GM20431 (cell line): ENCODE data around the gene QSER1.
"Not testable (repeated sequence)": the region's sequence is repeated elsewhere in the genome, so short reads cannot be mapped to it uniquely, and the experiment has no call there.

Source experiments
- in situ Hi-C: fragments of 300-500 bp; cut with MseI, MboI; formaldehyde crosslinking; loops from one replicate; pipeline ENCODE4 v1.15.0; 2020; ENCODE audit warnings: low sequenced_read_pairs; ENCODE audit not compliant: unreplicated experiment

Gene QSER1

DNA sequence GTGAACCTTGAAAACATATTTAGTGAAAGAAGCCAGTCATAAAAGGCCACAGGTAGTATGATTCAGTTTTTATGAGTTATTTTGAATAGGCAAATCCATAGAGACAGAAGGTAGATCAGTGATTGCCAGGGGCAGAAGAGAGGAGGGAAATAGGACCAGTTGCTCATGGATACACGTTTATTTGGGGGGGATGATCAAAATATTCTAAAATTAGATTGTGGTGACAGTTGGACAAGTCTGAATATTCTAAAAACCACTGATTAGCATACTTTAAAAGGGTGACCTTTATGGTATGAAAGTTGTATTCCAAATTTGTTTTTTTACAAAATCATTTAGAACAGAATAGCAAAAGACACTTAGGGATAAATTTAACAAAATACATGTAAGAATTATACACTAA is 28.6 kb downstream of the QSER1 start:
- in situ Hi-C loops, result no loop called here

DNA sequence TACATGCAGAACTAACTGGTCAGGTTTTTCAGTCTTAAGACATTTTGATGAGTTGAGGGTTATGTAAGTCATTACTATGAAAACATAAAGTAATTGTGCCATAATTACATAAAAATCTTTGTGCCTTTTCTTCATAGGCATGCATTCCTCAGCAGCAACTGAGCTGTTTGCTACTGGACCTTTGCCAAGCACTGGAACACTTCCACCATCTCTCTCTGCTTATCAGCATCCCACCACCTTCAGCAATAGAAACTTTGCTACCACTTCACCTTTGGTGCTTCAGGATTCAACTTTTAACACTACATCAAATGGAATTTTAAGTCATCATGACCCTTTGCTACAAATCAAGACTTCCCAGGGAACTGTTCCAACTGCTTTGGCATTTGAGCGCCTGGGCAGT is 39.0 kb downstream of the QSER1 start:
- in situ Hi-C loops, result no loop called here

DNA sequence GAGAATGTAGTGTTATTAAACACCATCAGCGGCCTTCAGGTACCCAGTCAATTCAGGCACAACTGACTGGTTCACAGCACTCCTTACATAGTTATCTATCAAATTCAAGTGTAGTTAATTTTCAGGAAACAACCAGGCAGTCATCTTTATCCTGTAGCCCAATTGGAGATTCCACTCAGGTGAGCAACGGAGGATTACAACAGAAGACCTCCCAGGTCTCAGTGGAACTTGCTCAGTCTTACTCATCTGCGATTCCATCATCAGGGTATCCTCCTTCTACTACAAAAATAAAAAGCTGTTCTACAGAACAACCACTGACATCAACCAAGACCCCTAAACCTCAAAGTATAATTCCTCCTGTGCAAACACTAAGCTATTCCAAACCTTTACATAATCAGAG is 39.6 kb downstream of the QSER1 start:
- in situ Hi-C loops, result no loop called here

DNA sequence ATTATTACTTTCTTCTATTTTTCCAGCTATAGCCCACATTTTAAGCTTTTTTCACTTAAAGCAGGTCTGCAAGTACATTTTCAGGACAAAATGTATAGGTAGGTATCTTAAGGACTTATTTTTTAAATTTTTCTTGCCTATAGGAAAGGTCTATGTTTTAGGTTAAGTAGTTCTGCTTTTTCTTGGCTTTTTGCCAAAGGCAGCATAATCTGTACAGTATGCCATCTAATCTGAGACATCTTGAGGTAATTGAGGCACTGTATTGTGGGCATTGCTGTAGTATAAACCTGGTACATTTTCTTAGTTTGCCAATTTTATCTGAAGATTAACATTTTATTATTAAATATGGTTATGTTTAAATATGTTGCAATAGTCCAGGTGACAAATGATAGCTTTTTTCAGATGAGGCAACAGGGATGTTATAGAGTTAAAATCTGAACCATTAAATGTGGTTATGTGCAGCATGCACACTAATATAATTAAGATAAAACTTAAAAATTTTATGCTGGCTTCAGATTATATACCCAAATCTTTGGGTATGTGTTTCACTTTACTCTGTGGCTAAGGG is 42.9 kb downstream of the QSER1 start:
- in situ Hi-C loops, result no loop called here

DNA sequence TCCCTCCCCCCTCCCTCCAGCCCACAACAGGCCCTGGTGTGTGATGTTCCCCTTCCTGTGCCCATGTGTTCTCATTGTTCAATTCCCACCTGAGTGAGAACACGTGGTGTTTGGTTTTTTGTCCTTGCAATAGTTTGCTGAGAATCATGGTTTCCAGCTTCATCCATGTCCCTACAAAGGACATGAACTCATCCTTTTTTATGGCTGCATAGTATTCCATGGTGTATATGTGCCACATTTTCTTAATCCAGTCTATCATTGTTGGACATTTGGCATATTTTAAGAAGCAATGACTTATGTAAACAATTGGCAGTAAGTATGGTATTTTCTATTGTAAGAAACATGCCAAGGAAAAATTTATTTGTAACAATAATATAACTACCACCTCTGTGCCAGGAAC is 43.6 kb downstream of the QSER1 start:
- in situ Hi-C loops, result not testable (repeated sequence)

- in situ Hi-C loops, result not testable (repeated sequence)
These were observed 44.7 kb downstream of the QSER1 start for GRCh38 chr11:32937283-32937682.

- in situ Hi-C loops, result no loop called here
These were observed 46.4 kb downstream of the QSER1 start for GRCh38 chr11:32939046-32939445.

- in situ Hi-C loops, result no loop called here
These were observed 47.3 kb downstream of the QSER1 start for GRCh38 chr11:32939866-32940265.

DNA sequence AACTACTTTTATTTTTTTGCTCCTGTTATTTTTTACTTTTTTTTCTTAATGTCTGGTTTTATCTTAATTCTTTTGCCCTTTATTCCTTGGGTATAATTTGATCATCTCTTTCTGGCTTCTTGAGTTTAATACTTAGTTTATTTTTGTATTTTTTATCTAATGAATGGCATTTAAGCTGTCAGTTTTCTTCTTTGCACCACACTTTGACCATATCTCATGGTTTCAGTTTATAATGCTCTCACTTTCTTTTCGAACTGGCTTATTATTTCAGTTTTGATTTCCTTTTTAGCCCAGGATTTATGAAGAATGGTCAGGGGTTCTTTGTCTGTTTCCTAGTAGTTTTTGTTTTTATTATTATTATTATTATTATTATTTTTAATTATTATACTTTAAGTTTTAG is 48.3 kb downstream of the QSER1 start:
- in situ Hi-C loops, result no loop called here

- in situ Hi-C loops, result no loop called here
These were observed 55.4 kb downstream of the QSER1 start for GRCh38 chr11:32947978-32948377.

- in situ Hi-C loops, result no loop called here
These were observed 57.1 kb downstream of the QSER1 start for GRCh38 chr11:32949739-32950138.

DNA sequence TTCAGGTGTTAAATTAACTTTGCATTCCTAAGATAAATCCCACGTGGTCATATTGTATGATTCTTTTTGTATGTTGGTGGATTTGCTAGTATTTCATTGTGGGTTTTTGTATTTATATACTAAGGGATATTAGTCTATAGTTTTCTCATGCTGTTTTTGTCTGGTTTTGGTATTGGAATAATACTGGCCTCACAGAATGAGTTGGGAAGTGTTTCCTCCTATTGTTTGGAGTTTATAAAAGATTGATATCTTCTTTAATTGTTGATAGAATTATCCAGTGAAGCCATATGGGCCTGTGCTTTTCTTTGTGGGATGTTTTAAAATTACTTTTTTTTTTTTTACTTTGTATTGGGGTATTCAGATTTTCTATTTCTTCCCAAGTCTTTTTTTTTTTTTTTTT is 59.8 kb downstream of the QSER1 start:
- in situ Hi-C loops, result no loop called here

DNA sequence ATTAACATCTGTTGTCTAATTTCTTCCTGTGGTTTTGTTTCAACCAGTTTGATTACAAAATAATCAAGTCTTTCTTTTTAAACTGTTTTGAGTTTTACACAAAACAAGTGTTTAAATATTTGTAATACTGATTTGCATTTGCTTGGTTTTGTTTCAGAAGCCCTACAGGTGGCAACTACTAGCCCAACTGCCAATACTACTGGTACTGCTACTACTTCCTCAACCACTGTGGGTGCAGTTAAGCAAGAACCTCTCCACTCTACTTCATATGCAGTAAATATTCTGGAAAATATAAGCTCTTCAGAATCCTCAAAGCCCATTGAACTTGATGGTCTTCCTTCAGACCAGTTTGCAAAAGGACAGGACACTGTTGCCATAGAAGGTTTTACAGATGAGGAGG is 61.1 kb downstream of the QSER1 start:
- in situ Hi-C loops, result no loop called here

- in situ Hi-C loops, result loop anchor here (10.0 kb wide), 1 partner anchor 104 kb away; no protein-coding TSS in a partner anchor
These were observed 68.0 kb downstream of the QSER1 start for GRCh38 chr11:32960553-32961164.

GRCh38 chr11:32962016-32962415 is 69.4 kb downstream of the QSER1 start:
- in situ Hi-C loops, result loop anchor here (10.0 kb wide), 1 partner anchor 103 kb away; no protein-coding TSS in a partner anchor

DNA sequence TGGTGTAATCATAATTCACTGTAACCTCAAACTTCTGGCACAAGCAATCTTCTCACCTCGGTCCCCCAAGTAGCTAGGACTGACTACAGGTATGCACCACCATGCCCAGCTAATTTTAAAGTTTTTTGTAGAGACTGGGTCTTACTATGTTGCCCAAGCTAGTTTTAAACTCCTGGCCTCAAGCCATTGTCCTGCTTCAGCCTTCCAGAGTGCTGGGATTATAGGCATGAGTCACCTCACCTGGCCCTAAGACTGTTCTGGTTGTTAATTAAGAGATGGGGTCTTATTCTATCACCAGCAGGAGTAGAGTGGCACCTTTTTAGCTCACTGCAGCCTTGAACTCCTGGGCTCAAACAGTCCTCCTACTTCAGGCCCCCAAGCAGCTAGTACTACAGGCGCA is 71.1 kb downstream of the QSER1 start:
- in situ Hi-C loops, result loop anchor here (10.0 kb wide), 1 partner anchor 101 kb away; no protein-coding TSS in a partner anchor

DNA sequence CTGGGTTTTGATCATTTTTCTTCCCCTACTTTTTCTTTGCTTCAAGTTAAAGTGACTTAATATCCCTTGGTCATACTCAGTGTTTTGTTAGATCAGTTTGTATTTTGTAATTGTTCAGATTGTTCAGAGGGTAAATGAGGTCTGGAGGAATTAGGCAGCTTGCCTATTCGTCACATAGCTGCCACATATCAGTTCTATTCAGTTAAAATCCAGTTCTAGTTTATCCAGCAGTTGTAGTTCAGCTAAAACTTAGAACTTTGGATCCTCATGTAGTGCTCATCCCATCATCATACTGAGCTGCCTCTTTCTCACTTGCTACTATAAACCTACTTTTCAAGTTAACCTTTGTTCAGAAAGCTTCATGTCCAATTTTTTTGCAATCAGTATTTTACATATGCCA is 75.9 kb downstream of the QSER1 start:
- in situ Hi-C loops, result loop anchor here (10.0 kb wide), 1 partner anchor 96 kb away; no protein-coding TSS in a partner anchor

- in situ Hi-C loops, result not testable (repeated sequence)
These were observed 79.6 kb downstream of the QSER1 start for GRCh38 chr11:32972233-32972632.

- in situ Hi-C loops, result no loop called here
These were observed 80.2 kb downstream of the QSER1 start for GRCh38 chr11:32972781-32973180.

DNA sequence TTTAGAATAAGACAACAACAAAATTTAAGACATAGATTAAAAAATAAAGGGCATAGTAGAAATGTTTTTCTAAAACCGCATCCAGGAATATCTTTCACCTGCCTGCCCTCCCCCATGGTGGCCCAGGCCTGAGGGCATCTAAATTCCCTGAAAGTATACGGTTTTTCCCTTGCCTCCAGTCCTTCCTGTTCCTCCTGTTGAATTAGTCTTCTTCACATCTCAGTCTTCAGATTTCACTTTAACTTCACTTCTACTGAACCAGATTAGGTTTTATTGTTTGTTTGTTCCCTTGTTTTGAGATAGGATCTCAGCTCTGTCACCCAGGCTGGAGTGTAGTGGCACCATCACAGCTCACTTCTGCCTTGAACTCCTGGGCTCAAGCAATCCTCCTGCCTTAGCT is 90.0 kb downstream of the QSER1 start:
- in situ Hi-C loops, result no loop called here

DNA sequence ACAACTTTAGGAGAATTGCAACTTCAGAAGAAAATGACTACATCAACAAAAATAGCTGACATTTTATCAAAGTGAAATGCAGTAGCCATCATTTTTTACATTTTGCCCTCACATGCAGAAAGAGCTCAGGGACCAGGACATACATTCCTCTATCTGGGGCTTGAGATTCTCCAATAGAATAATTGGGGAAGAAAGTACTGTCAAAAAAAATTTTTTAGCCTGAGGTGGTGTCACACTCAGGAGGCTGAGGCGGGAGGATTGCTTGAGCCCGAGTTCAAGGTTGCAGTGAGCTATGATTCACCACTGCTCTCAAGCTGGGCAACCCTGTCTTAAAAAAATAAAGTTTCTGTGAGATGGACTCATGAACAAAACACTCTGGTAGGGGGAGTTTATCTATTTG is 90.9 kb downstream of the QSER1 start:
- in situ Hi-C loops, result no loop called here

DNA sequence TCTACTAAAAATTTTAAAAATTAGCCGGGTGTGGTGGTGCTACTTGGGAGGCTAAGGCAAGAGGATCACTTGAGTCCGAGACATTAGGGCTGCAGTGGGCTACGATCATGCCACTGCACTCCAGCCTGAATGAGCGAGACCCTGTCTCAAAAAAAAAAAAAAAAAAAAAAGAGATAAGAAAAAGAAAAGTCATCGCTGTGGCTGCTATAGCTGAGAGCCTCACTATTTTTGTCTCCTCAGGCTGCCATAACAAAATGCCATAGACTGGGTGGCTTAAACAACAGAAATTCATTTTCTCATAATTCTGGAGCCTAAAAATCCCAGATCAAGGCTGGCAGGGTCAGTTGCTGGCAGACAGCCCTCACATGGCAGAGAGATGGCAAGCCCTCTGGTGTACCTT is 93.0 kb downstream of the QSER1 start:
- in situ Hi-C loops, result no loop called here
